HG03520 (cell line): ENCODE measurements around the gene EPHA6.
"Not testable (repeated sequence)": the region's sequence is repeated elsewhere in the genome, so short reads cannot be mapped to it uniquely, and the experiment has no call there.

Experiments
- ATAC-seq: cut with Tn5 transposase; IDR thresholded peaks from one replicate; pipeline ENCODE4 v1.9.1; 2021; ENCODE audit warnings: mild to moderate bottlenecking, moderate library complexity; ENCODE audit not compliant: unreplicated experiment

The EPHA6 gene

GRCh38 chr3:96900566-96900965 is 86.2 kb downstream of the EPHA6 start:
- ATAC-seq = no peak

GRCh38 chr3:96915445-96915844 is 101.1 kb downstream of the EPHA6 start:
- no peak for ATAC-seq

DNA sequence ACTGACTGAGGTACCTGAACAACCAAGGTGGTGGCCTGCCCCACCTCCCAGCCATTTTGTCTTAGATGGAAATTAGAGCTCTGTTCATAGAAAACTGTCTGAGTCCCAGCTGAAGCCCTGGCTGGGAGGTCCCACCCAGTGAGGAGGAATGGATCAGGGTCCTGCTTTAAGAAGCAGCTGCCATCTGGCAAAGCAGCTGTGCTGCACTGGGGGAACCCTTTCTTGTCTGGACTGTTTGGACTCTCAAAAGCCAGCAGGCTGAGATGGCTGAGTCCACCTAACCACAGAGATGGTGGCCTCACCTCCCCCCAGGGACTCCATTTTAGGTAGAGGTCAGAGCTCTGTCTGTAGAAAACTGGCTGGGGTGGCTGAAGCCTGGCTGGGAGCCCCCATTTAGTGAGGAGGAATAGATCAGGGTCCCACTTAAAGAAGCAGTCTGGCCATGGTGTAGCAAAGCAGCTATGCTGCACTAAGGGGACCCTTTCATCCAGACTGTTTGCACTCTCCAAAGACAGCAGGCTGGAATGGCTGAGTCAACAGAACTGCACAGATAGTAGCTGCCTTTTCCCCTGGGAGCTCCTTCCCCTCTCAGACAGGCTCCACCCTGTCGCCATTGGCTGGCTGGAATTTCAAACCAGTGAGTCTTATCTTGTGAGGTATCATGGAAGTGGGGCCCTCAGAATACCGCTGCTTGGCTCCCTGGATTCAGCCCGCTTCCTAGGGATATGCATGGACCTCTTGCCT is 116.9 kb downstream of the EPHA6 start:
- no peak for ATAC-seq

DNA sequence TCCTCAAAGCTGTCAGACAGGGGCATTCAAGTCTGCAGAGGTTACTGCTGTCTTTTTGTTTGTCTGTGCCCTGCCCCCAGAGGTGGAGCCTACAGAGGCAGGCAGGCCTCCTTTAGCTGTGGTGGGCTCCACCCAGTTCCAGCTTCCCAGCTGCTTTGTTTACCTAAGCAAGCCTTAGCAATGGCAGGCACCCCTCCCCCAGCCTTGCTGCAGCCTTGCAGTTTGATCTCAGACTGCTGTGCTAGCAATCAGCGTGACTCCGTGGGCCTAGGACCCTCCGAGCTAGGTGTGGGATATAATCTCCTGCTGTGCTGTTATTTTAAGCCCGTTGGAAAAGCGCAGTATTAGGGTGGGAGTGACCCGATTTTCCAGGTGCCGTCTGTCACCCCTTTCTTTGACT is 127.7 kb downstream of the EPHA6 start:
- not testable (repeated sequence) for ATAC-seq

DNA sequence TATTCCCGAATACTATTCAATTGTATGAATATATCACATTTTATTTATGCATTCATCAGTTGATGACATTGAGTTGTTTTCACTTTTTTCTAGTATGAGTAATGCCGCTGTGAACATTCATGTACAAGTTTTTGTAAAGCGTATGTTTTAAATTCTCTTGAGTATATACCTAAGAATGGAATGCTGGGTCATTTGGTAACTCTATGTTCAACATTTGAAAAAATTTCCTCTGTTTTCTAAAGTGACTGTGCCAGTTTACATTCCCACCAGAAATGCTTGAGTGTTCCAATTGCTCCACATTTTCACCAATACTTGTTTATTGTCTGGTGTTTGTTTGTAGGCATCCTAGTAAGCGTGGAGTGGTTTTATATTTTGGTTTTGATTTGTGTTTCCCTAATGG is 144.5 kb downstream of the EPHA6 start:
- ATAC-seq = no peak

DNA sequence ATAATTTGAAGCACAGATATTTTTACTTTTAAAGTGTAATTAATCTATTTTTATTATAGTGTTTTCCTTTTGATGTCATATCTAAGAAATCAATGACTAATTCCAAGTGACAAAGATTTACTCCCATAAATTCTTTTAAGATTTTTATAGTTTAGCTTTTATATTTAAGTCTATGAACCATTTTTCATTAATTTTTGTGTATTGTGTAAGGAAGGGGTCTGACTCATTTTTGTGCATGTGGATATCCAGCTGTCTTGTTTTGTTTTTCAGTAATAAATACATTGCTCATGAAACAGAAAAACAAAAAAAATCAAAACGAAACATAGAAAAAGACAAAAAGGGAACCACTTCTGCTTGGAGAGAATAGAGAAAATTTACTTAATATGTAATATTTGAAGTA is 145.1 kb downstream of the EPHA6 start:
- no peak for ATAC-seq

DNA sequence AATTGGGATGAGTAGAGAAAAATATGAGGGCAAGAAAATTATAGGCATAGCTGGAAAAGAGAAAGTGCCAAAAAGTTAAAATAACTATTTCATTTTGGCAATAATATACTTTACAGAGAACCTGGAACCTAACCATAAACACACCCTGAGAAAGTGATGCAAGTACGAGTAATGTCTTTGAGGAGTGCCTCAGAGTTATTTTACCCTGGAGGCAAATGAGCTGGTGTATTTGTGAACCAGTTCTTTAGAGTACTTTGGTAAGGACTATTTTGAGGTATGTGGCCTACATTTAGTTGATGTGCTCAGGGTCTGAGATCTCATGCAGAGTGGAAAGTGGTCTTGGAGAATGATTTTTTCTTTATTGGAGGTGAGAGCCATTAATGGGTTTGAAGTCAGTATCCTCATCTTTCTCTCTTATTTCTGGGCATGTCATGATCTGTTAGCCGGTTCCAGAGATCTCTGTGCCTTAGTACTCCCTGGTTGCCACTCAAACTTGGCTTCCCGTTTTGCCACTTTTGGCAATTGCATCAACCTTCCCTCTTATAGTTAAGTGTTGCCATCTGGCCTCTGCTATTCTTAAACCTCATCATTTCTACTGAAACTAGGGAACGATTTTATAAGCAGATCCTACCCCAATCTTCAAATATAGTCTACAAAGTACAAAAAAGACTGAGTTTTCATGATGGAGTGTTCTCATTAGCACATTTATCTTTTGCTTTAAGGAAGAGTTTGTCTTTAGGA is 145.7 kb downstream of the EPHA6 start:
- no peak for ATAC-seq

DNA sequence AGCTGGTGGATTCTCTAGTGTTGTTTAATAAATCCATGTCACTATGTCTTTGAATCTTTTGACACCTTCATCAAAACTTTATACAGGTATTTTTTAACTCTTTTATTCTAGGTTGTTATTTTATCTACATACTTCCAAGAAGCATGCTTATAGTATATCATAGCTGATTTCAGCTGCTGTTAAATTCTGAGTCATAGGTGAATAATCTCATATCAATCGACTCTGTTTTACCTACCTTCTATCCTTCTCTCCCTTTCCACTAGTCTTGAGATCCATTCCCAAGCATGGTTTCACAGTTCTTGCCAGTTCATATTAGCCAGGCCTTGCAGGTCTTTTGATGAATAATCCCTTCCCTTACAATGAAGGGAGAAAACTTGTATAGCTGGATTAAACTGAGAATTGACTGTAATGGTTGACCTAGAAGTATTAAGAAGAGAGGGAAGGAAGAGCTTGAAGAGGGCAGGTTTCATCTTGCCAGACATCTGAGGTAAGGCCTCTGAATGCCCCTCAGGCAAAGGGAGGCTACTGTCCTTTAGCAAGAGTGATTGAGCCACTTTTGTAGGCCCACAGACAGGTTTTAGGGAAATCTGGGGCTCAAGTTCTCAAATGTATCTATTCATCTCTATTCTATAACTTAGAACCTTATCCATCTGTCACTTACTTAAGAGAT is 146.4 kb downstream of the EPHA6 start:
- no peak for ATAC-seq

DNA sequence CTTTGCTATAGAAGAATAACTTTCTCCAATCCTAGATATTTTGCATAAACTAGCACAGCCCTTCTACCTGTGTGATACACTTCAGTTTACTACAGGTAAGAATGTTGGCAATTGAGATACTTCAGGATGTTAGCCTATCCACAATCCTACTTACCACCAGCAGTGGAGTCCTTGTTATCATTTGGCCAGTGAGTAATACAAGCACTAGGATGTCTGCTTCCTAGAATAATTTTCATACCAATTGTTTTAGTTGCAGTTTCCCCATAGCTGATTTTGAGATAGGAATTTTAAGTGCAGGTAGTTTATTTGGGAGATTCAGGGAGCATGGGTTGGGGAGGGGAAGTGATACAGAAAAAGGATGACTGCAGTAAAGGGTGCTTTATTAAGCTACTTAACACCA is 147.2 kb downstream of the EPHA6 start:
- no peak for ATAC-seq

DNA sequence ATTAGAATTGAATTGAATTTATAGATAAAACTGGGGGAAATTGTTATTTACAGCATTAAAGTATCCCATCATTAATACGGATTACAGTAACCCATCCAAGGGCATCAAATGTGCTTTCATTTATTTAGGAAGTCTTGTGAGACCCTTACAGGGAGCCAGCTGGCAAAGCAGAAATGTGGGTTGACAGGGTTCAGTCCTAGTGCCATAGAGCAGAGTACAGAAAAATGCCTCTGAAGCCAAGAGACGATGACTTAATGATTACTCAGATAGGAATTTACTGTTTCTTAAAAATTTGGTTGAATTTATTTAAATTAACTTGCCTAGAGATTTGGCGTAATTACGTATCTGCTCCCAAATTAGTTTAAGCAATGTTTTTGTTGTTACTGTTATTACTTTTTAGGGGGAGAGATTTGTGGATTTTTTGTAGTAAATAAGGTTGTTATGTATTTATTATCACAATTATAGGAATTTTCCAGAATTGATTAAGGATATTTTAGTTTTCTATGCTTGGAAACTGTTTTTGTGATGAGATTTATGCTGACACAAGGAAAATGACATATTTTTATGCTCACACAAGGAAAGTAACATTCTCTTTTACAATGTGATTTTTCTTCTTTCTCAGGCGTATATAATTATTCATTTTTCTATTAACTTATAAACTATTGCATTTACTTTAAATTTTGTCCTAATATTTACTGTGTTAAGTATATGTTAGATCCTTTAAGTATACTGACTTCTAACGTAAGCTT is 152.0 kb downstream of the EPHA6 start:
- no peak for ATAC-seq

DNA sequence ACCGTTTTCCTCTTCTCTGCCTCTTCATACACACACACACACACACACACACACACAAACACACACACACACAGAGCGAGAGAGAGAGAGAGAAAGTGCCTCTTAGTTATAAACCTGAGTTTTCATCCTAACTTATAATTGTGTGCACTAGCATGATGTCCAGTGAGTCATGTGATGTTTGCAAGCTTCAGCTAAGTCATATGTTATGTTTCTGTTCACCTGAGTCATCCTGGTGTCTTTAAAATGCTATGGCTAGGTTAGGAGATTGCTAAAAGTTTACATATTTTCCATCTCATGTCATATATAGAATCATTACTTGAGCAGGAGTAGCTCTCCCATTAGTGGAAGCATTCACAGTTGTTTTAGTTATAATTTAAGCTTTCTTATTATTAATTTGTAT is 155.8 kb downstream of the EPHA6 start:
- ATAC-seq = no peak

DNA sequence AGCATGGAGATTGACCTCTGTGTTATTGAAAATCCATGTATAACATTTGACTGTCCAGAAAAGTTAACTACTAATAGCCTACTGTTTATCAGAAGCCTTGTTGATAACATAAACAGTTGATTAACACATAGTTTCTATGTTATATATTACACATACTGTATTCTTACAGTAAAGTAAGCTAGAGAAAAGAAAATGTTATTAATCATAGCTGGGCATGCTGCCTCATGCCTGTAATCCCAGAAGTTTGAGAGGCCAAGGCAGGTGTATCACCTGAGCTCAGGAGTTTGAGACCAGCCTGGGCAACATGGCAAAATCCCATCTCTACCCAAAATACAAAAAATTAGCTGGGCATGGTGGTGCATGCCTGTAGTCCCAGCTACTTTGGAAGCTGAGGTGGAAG is 163.3 kb downstream of the EPHA6 start:
- ATAC-seq = no peak

- not testable (repeated sequence) for ATAC-seq
These were observed 169.3 kb downstream of the EPHA6 start for GRCh38 chr3:96983716-96984115.

GRCh38 chr3:96986241-96986640 is 171.8 kb downstream of the EPHA6 start:
- no peak for ATAC-seq

- ATAC-seq = no peak
These were observed 176.8 kb downstream of the EPHA6 start for GRCh38 chr3:96991231-96991630.

- no peak for ATAC-seq
These were observed 177.5 kb downstream of the EPHA6 start for GRCh38 chr3:96991800-96992365.

DNA sequence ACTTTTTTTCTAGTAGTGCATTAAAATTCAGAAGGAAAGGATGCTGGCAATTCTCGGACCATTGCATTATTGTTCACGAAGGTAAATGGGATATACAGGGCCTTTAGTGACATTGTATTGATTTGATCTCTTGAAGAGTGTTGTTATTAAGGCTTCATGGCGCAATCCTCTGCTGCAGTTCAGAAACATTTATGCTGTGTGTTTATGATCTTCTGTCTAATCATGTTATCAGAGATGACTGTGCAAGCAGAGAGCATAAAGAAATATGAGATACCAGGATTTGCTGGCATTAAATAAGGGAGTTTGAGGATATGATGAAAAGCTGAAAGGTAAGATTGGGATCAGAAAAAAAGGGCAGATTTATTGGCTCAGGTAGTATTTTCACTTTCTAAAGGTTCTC is 180.6 kb downstream of the EPHA6 start:
- no peak for ATAC-seq

DNA sequence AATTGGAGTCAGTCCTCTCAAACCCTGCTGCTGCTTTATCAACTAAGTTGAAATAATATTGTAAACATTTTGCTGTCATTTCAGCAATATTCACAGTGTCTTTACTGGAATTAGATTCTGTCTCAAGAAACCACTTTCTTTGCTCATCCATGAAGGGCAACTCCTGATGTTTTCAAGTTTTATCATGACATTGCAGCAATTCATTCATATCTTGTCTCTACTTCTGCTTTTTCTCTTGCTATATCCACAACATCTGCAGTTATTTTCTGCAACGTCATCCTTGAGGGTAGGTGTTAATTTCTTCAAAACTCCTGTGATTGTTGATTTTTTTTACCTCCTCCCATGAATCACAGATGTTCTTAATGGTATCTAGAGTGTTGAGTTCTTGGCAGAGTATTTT is 181.6 kb downstream of the EPHA6 start:
- ATAC-seq = no peak

DNA sequence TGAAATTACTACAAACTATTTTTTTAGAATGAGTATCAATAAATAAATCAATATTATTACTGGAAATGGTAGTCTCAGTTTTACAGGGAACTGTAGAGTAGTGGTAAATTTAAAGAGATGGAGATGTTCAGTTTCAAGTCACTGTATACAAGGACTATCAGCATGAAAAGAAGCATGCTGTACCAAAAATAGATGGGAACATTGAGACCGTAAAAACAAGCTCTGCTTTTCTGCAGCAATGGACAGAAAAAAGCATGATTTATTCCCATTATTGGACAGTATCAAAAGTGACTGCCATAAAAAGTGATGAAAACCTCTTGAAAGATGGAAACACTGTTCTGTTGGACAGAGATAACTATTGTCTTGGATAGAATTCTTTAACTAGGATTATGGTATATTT is 187.2 kb downstream of the EPHA6 start:
- ATAC-seq = no peak

DNA sequence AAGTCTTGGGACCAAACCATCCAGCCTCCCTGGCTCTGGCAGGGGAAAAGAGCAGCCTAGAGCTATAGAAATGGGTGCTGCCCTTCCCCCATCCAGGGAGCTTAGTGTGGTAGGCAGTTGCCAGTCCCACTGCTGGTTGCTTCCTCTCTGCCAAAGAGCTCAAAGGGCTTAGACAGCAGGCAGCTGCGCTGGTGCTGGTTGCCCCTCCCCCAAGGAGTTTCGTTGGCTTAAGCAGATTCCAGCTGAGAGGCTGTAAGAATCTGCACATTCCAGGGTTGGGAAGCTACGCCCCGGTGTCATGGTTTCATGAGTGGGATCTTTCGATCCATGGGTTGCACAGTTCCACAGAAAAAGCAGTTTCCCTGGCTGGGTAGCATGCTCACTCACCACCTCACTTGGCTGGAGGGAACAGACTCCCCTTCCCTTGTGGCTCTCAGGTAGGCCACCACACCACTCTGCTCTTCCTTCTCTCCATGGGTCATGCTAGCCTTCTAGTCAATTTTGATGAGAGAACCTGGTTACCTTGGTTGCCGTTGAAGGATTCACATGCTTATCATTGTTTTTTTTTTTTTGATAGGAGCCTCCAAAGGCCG is 195.1 kb downstream of the EPHA6 start:
- no peak for ATAC-seq
